Activated naive CD4-positive, alpha-beta T cell treated with anti-CD3 and anti-CD28 coated beads, Interleukin-2, amount 50 U/mL, for 72 hours (primary cell): Measurements from ENCODE around the gene WDR46. TPM values are rescaled to one million over a fixed set of nuclear protein-coding genes. Genes with fewer than 3 reads are reported as not detected.

ENCODE experiments used
- ATAC-seq, 2 donors: fragments of 150-1000 bp; cut with Tn5 transposase; 2 replicates each; pipeline ENCODE4 v1.10.0; 2021; ENCODE audit warnings: mild to moderate bottlenecking in 2 of 2, moderate library complexity in 2 of 2
- DNase-seq, 2 donors: peaks; one replicate each; pipeline ENCODE4 v3.0.0; 2021 to 2022; ENCODE audit warnings: low spot score in 2 of 2
- H3K27ac Mint-ChIP-seq, 2 donors: one replicate each; pipeline ENCODE4 v1.8.0; 2022; ENCODE audit warnings: mild to moderate bottlenecking in 2 of 2, mixed read lengths in 2 of 2
- H3K36me3 Mint-ChIP-seq, 2 donors: one replicate each; pipeline ENCODE4 v1.8.0; 2022; ENCODE audit warnings: mixed read lengths in 2 of 2
- H3K9me3 Mint-ChIP-seq, 2 donors: one replicate each; pipeline ENCODE4 v1.8.0; 2022; ENCODE audit warnings: mixed read lengths in 2 of 2
- total RNA-seq, 2 donors: library from RNA; stranded (reverse); gene quantifications; one replicate each; pipeline ENCODE4 v1.2.3, GENCODE V29; 2022

Gene WDR46
- 10 to 100 TPM; 73.7 to 81.5 TPM for total RNA-seq

GRCh38 chr6:33288921-33289783, at the start of gene WDR46, which contains the start of gene PFDN6:
Gene WDR46 (minus strand): TSS chr6:33289239. CDS start chr6:33289170, 69 bp downstream.
Gene PFDN6 (plus strand): TSS chr6:33289601. CDS start chr6:33289857, 256 bp downstream.
- H3K27ac Mint-ChIP-seq: peak within 1 kb of the TSS; percentile 90 to 100

GRCh38 chr6:33336495-33336894, 47.5 kb upstream of the WDR46 start:
- Mint-ChIP-seq H3K27ac (no peak overlapping the region), H3K36me3 (no peaks in the 10 kb centered on the region), H3K9me3 (no peaks in the 10 kb centered on the region)
- DNase-seq (no peak), ATAC-seq (no peak)

More at GRCh38 chr6:33288921-33289783, at the start of gene WDR46, which contains the start of gene PFDN6:
- peak; percentile 97 for ATAC-seq
- Mint-ChIP-seq H3K36me3 (peaks cover 18 to 39% of the 10 kb centered on the region in 2 donors), H3K9me3 (no peaks in the 10 kb centered on the region)
- peak; percentile 76 to 85 for DNase-seq

- no peak for DNase-seq
- ATAC-seq: no peak
- no peak overlapping the region for H3K27ac Mint-ChIP-seq
- H3K36me3 Mint-ChIP-seq: no peaks in the 10 kb centered on the region
- H3K9me3 Mint-ChIP-seq: no peaks in the 10 kb centered on the region
Measured at GRCh38 chr6:33335916-33336315, 46.9 kb upstream of the WDR46 start.

GRCh38 chr6:33333666-33334065, 44.6 kb upstream of the WDR46 start:
- no peak for ATAC-seq
- H3K9me3 Mint-ChIP-seq: no peaks in the 10 kb centered on the region
- no peak overlapping the region for H3K27ac Mint-ChIP-seq
- no peak for DNase-seq
- H3K36me3 Mint-ChIP-seq: no peaks in the 10 kb centered on the region

GRCh38 chr6:33330736-33331135, 41.7 kb upstream of the WDR46 start:
- no peak overlapping the region for H3K27ac Mint-ChIP-seq

GRCh38 chr6:33329058-33329457, 40.0 kb upstream of the WDR46 start:
- no peak for ATAC-seq
- peaks cover 0 to under 1% of the 10 kb centered on the region in 2 donors for H3K36me3 Mint-ChIP-seq
- H3K27ac Mint-ChIP-seq: no peak overlapping the region
- no peaks in the 10 kb centered on the region for H3K9me3 Mint-ChIP-seq
- no peak for DNase-seq

More at GRCh38 chr6:33330736-33331135, 41.7 kb upstream of the WDR46 start:
- ATAC-seq: no peak
- Mint-ChIP-seq H3K9me3 (no peaks in the 10 kb centered on the region), H3K36me3 (no peaks in the 10 kb centered on the region)
- DNase-seq: no peak

GRCh38 chr6:33324125-33324524, 35.1 kb upstream of the WDR46 start:
- Mint-ChIP-seq H3K9me3 (no peaks in the 10 kb centered on the region), H3K36me3 (peaks cover 38 to 42% of the 10 kb centered on the region in 2 donors), H3K27ac (peak overlapping the region in 1 of 2 donors; percentile 96)
- ATAC-seq (no peak), DNase-seq (no peak)

- no peak for DNase-seq
- Mint-ChIP-seq H3K36me3 (peaks cover 43% of the 10 kb centered on the region in 2 donors), H3K27ac (peak overlapping the region; percentile 96 to 98), H3K9me3 (no peaks in the 10 kb centered on the region)
- no peak for ATAC-seq
Measured at GRCh38 chr6:33323623-33323948, 34.5 kb upstream of the WDR46 start.

- H3K27ac Mint-ChIP-seq: peak overlapping the region; percentile 48 to 96
- DNase-seq: no peak
- H3K9me3 Mint-ChIP-seq: no peaks in the 10 kb centered on the region
- H3K36me3 Mint-ChIP-seq: peaks cover 43 to 55% of the 10 kb centered on the region in 2 donors
- no peak for ATAC-seq
Measured at GRCh38 chr6:33321227-33321626, 32.2 kb upstream of the WDR46 start.

- H3K36me3 Mint-ChIP-seq: peaks cover 43 to 56% of the 10 kb centered on the region in 2 donors
- H3K9me3 Mint-ChIP-seq: no peaks in the 10 kb centered on the region
- DNase-seq (no peak), ATAC-seq (no peak)
- peak overlapping the region; percentile 85 to 96 for H3K27ac Mint-ChIP-seq
Measured at GRCh38 chr6:33320315-33321181, 31.5 kb upstream of the WDR46 start.

GRCh38 chr6:33319939-33320314, 30.9 kb upstream of the WDR46 start:
- no peak for DNase-seq
- Mint-ChIP-seq H3K36me3 (peaks cover 43 to 56% of the 10 kb centered on the region in 2 donors), H3K27ac (peak overlapping the region in 1 of 2 donors; percentile 85), H3K9me3 (no peaks in the 10 kb centered on the region)
- no peak for ATAC-seq

- H3K36me3 Mint-ChIP-seq: peaks cover 41 to 57% of the 10 kb centered on the region in 2 donors
- no peaks in the 10 kb centered on the region for H3K9me3 Mint-ChIP-seq
- no peak for ATAC-seq
- DNase-seq: no peak
- peak overlapping the region; percentile 88 to 99 for H3K27ac Mint-ChIP-seq
Measured at GRCh38 chr6:33318426-33319073, 29.5 kb upstream of the WDR46 start.

GRCh38 chr6:33317669-33318425, 28.8 kb upstream of the WDR46 start, which contains the start of gene ZBTB22:
Gene ZBTB22 (minus strand): TSS chr6:33317744. CDS start chr6:33316916, 828 bp downstream.
- Mint-ChIP-seq H3K27ac (peak within 1 kb of the TSS; percentile 98 to 99), H3K9me3 (no peaks in the 10 kb centered on the region), H3K36me3 (peaks cover 41 to 62% of the 10 kb centered on the region in 2 donors)
- ATAC-seq: peak; percentile 59 to 74
- DNase-seq: peak; percentile 91 to 95

- no peaks in the 10 kb centered on the region for H3K9me3 Mint-ChIP-seq
- H3K36me3 Mint-ChIP-seq: peaks cover 41 to 62% of the 10 kb centered on the region in 2 donors
- ATAC-seq (no peak), DNase-seq (peak in 1 of 2 donors; percentile 64)
- H3K27ac Mint-ChIP-seq: peak overlapping the region; percentile 74 to 88
Measured at GRCh38 chr6:33317419-33317668, 28.3 kb upstream of the WDR46 start.

GRCh38 chr6:33316603-33317418, 27.8 kb upstream of the WDR46 start:
- ATAC-seq: no peak
- DNase-seq: no peak
- Mint-ChIP-seq H3K27ac (peak overlapping the region; percentile 84 to 98), H3K36me3 (peaks cover 38 to 62% of the 10 kb centered on the region in 2 donors), H3K9me3 (no peaks in the 10 kb centered on the region)
